HL-60 (cell line): Measurements from ENCODE around the gene TENM3.

Experiments used
- TF ChIP-seq, protein P1 (sequence below): IDR thresholded peaks from one replicate; pipeline ENCODE4 v1.5.1; 2011; ENCODE audit warnings: low read length, control low read depth, inconsistent platforms; ENCODE audit not compliant: insufficient read depth
- TF ChIP-seq, protein P2 (sequence below): IDR thresholded peaks from 2 replicates; pipeline ENCODE4 v1.6.1; 2012; ENCODE audit warnings: low read depth; ENCODE audit not compliant: insufficient replicate concordance

DNA sequence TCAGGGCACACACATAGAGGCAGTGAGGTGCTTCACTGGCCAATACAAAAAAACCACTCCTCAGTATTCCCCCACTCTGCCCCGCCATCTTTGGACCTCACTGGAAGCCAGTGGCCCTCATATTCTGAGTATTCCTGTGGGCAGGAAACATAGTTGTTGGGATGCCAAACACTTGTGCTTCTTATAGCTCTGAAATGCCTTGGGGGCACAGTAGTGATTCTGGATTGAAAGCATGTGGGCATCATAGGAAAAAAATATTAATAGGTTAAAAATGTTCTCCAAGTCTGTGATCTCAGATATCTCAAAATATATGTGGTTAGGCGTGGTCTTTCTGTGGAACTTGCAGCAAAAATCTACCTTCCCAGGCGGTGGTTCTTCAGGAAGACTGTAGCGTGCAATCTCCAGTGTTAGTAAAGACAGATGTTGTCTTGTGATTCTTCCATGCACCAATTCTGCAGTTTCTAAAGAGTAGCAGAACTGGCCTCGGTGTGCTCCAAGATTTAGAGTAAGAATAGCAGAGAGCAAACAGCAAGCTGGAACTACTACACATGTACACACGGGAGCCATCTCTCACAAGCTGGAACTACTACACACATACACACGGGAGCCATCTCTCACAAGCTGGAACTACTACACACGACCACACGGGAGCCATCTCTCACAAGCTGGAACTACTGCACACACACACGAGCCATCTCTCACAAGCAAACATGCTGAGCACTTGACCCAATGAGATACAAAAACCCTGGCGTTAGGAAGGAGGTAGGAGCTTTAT is 8.0 kb upstream of the TENM3 start:
- TF ChIP-seq, protein P1, sequence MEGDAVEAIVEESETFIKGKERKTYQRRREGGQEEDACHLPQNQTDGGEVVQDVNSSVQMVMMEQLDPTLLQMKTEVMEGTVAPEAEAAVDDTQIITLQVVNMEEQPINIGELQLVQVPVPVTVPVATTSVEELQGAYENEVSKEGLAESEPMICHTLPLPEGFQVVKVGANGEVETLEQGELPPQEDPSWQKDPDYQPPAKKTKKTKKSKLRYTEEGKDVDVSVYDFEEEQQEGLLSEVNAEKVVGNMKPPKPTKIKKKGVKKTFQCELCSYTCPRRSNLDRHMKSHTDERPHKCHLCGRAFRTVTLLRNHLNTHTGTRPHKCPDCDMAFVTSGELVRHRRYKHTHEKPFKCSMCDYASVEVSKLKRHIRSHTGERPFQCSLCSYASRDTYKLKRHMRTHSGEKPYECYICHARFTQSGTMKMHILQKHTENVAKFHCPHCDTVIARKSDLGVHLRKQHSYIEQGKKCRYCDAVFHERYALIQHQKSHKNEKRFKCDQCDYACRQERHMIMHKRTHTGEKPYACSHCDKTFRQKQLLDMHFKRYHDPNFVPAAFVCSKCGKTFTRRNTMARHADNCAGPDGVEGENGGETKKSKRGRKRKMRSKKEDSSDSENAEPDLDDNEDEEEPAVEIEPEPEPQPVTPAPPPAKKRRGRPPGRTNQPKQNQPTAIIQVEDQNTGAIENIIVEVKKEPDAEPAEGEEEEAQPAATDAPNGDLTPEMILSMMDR = no peak
- TF ChIP-seq, protein P2, sequence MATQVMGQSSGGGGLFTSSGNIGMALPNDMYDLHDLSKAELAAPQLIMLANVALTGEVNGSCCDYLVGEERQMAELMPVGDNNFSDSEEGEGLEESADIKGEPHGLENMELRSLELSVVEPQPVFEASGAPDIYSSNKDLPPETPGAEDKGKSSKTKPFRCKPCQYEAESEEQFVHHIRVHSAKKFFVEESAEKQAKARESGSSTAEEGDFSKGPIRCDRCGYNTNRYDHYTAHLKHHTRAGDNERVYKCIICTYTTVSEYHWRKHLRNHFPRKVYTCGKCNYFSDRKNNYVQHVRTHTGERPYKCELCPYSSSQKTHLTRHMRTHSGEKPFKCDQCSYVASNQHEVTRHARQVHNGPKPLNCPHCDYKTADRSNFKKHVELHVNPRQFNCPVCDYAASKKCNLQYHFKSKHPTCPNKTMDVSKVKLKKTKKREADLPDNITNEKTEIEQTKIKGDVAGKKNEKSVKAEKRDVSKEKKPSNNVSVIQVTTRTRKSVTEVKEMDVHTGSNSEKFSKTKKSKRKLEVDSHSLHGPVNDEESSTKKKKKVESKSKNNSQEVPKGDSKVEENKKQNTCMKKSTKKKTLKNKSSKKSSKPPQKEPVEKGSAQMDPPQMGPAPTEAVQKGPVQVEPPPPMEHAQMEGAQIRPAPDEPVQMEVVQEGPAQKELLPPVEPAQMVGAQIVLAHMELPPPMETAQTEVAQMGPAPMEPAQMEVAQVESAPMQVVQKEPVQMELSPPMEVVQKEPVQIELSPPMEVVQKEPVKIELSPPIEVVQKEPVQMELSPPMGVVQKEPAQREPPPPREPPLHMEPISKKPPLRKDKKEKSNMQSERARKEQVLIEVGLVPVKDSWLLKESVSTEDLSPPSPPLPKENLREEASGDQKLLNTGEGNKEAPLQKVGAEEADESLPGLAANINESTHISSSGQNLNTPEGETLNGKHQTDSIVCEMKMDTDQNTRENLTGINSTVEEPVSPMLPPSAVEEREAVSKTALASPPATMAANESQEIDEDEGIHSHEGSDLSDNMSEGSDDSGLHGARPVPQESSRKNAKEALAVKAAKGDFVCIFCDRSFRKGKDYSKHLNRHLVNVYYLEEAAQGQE = no peak
